Sigmoid colon (tissue), 7 donors: Measurements from ENCODE around the gene STK10. TPM values are rescaled to one million over a fixed set of nuclear protein-coding genes. Genes with fewer than 3 reads are reported as not detected.
"Not testable (repeated sequence)": the region's sequence is repeated elsewhere in the genome, so short reads cannot be mapped to it uniquely, and the experiment has no call there.

ENCODE experiments used
- DNase-seq: peaks from one replicate; pipeline ENCODE4 v3.0.0-alpha.2; 2019
- H3K27ac ChIP-seq, 4 donors: fragments of 200-600 bp; sonication (generic); one replicate each; pipeline ENCODE4 v1.5.1; 2016 to 2019; ENCODE audit warnings: mild to moderate bottlenecking in 1 of 4
- H3K27me3 ChIP-seq, 3 donors: fragments of 200-600 bp; sonication (generic); one replicate each; pipeline ENCODE4 v1.5.1; 2019; ENCODE audit warnings: mild to moderate bottlenecking in 1 of 3
- H3K36me3 ChIP-seq, 4 donors: fragments of 200-600 bp; sonication (generic); one replicate each; pipeline ENCODE4 v1.5.1; 2016 to 2019
- H3K4me1 ChIP-seq, 4 donors: fragments of 200-600 bp; sonication (generic); one replicate each; pipeline ENCODE4 v1.5.1; 2017 to 2019
- H3K4me3 ChIP-seq, 4 donors: fragments of 200-600 bp; sonication (generic); one replicate each; pipeline ENCODE4 v1.5.1; 2017 to 2019; ENCODE audit warnings: mild to moderate bottlenecking in 2 of 4, moderate library complexity in 1 of 4
- H3K9me3 ChIP-seq, 4 donors: fragments of 200-600 bp in 3 of 4; sonication (generic) in 3 of 4; one replicate each; pipeline versions ENCODE4 v1.5.1 to v1.6.1; 2013 to 2019
- EP300 ChIP-seq, 4 donors: sonication (generic); formaldehyde crosslinking; IDR thresholded peaks; one replicate each; pipeline ENCODE4 v1.6.1; 2017; ENCODE audit warnings: antibody characterized with exemption in 4 of 4
- POLR2A ChIP-seq, 2 donors: fragments of 450-650 bp; IDR thresholded peaks; one replicate each; pipeline ENCODE4 v1.6.1; 2016; ENCODE audit warnings: antibody characterized with exemption in 2 of 2, mild to moderate bottlenecking in 2 of 2, moderate library complexity in 2 of 2
- POLR2AphosphoS5 ChIP-seq, 4 donors: sonication (generic); formaldehyde crosslinking; IDR thresholded peaks; one replicate each; pipeline ENCODE4 v1.6.1; 2017; ENCODE audit warnings: antibody characterized with exemption in 4 of 4
- WGBS, 2 donors: extraction: QIAGEN DNeasy Blood & Tissue Kit; methylation state at CpG; one replicate each; pipeline ENCODE4 v1.1.7; 2013; 5-methylcytosine and 5-hydroxymethylcytosine counted together
- intact Hi-C: fragments of 100-400 bp; cut with DNase I; formaldehyde crosslinking; loops from one replicate; pipeline ENCODE4 v1.15.1; 2023
- polyA plus RNA-seq, 3 donors: library from polyadenylated mRNA; stranded (reverse); fragments of 200-250 nt; gene quantifications; one replicate each; pipeline ENCODE4 v1.2.3, GENCODE V29; 2013
- total RNA-seq, 4 donors: library from RNA; depleted of rRNA; stranded (reverse); fragments of >200 nt; gene quantifications; one replicate each; pipeline ENCODE4 v1.1.0, GENCODE V29; 2016
- TF ChIP-seq, protein P1 (sequence below), 4 experiments: fragments of 450-650 bp in 3 of 4; fragments of 200-600 bp in 1 of 4; IDR thresholded peaks; one replicate each; pipeline ENCODE4 v1.5.1; 2016 to 2019; ENCODE audit warnings: antibody characterized with exemption in 4 of 4, mild to moderate bottlenecking in 3 of 4, moderate library complexity in 2 of 4
- donor health status: healthy with polysubstance abuse.
- donor health status: Bipolar disorder and iron deficiency.
- donor health status: healthy.

STK10 gene
- total and polyA plus RNA-seq, 7 donors: 4.2 to 28.6 (median 12.5) TPM

DNA sequence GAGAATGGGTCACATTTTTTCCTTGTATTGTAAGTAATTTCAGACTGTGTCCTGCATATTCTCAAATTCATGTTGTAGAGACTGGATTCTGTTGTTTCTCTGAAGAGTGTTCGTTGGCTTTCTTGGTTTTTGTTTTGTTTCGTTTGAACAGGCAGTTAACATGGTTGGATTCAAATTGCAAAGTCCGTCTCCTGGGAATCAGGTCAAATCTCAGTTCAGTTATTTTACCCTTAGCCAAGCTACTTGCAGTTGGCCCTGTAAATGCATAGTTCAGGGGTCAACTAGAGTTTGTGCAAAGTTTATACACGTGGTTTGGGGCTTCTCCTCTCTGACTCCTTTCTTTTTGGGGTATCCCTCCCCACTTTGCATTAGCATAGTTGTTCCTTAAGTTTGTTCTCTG, 159.9 kb downstream of the STK10 start:
- Histone ChIP-seq H3K9me3 (no peaks in the 10 kb centered on the region), H3K27ac (no peak overlapping the region), H3K4me1 (no peaks in the 10 kb centered on the region), H3K36me3 (no peaks in the 10 kb centered on the region), H3K4me3 (no peak overlapping the region), H3K27me3 (no peaks in the 10 kb centered on the region)
- DNase-seq: no peak
- 67 to 69% methylated on average over 4 of the region's 4 CpGs for WGBS, 2 donors
- TF ChIP-seq POLR2A (IDR thresholded peaks at IDR 0.05) (no peak), EP300 (IDR thresholded peaks at IDR 0.05) (no peak), POLR2AphosphoS5 (IDR thresholded peaks at IDR 0.05) (no peak)
- TF ChIP-seq, protein P1, sequence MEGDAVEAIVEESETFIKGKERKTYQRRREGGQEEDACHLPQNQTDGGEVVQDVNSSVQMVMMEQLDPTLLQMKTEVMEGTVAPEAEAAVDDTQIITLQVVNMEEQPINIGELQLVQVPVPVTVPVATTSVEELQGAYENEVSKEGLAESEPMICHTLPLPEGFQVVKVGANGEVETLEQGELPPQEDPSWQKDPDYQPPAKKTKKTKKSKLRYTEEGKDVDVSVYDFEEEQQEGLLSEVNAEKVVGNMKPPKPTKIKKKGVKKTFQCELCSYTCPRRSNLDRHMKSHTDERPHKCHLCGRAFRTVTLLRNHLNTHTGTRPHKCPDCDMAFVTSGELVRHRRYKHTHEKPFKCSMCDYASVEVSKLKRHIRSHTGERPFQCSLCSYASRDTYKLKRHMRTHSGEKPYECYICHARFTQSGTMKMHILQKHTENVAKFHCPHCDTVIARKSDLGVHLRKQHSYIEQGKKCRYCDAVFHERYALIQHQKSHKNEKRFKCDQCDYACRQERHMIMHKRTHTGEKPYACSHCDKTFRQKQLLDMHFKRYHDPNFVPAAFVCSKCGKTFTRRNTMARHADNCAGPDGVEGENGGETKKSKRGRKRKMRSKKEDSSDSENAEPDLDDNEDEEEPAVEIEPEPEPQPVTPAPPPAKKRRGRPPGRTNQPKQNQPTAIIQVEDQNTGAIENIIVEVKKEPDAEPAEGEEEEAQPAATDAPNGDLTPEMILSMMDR (IDR thresholded peaks at IDR 0.05): no peak
- intact Hi-C loops: no loop called here

DNA sequence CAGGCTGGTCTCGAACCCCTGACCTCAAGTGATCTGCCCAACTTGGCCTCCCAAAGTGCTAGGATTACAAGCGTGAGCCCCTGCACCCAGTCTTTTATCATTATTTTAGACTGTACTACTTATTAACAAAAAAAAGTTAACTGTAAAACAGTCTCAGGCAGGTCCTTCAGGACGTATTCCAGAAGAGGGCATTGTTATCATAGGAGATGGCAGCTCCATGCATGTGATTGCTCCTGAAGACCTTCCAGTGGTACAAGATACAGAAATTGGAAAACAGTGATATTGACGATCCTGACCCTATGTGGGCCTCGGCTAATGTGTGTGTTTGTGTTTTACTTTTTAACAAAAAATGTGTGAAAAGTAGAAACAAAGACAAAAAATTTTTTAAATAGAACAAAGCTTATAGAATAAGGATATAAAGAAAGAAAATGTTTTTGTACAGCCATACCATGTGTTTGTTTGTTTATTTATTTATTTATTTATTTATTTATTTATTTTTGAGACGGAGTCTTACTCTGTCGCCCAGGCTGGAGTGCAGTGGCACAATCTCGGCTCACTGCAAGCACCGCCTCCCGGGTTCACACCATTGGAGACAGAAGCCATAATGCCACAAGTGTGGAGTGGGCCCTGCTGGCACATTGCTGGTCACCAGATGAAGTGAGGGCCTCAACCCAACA, 167.8 kb downstream of the STK10 start:
- H3K36me3 ChIP-seq, H3K4me3 ChIP-seq, DNase-seq, H3K27me3 ChIP-seq, intact Hi-C loops, H3K9me3 ChIP-seq, H3K4me1 ChIP-seq, H3K27ac ChIP-seq: not testable (repeated sequence)
- WGBS, 2 donors: 83 to 88% methylated on average over 10 of the region's 10 CpGs

DNA sequence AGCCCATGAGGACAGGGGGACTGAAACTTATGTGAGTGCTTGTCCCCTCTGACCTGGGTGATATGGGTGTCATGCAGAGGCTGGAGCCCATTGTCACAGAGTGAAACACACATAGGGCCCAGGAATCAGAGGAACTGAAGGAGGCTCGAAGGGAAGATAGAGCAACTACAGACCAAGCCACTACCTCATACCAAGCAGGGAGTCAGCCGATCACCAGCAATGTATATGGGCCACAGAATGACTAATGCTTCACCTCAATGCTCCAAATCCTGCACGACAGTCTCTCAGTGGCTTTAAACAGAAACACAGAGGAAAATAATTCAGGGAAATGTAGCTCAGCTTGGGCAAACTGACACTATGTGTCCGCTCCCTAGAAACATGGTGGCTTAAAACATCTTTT, 172.7 kb downstream of the STK10 start:
- Histone ChIP-seq H3K4me1 (no peaks in the 10 kb centered on the region), H3K27me3 (no peaks in the 10 kb centered on the region), H3K4me3 (no peak overlapping the region), H3K27ac (no peak overlapping the region), H3K9me3 (no peaks in the 10 kb centered on the region), H3K36me3 (no peaks in the 10 kb centered on the region)
- no peak for DNase-seq
- WGBS, 2 donors: 91 to 92% methylated on average over 4 of the region's 4 CpGs
- TF ChIP-seq EP300 (IDR thresholded peaks at IDR 0.05): no peak
- no peak for TF ChIP-seq POLR2A (IDR thresholded peaks at IDR 0.05)
- no peak for TF ChIP-seq POLR2AphosphoS5 (IDR thresholded peaks at IDR 0.05)
- TF ChIP-seq, protein P1 (IDR thresholded peaks at IDR 0.05): no peak
- intact Hi-C loops: no loop called here

DNA sequence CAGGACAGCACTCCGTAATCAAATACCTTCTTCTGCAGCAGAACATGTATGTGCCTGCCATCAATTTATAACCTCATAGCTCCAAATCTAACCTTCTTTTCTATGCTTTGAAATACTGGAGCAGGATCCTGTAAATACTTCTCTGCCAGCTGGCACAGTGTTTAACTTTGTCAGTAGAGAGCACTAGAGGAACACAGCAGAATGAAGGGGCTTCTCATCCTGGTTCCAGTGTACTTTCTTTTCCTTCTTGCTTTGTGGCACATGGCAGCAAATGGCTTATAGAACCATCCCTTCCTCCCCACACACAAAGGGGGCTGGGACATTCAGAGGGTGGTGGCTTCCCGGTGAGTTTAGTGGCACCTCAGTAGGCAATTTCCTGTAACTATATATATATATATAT, 177.7 kb downstream of the STK10 start:
- Histone ChIP-seq H3K27me3 (no peaks in the 10 kb centered on the region), H3K27ac (no peak overlapping the region), H3K4me1 (peaks cover 0 to 11% (median 8%) of the 10 kb centered on the region in 4 donors), H3K9me3 (no peaks in the 10 kb centered on the region), H3K4me3 (no peak overlapping the region), H3K36me3 (no peaks in the 10 kb centered on the region)
- intact Hi-C loops: no loop called here
- TF ChIP-seq EP300 (IDR thresholded peaks at IDR 0.05): no peak
- TF ChIP-seq, protein P1 (IDR thresholded peaks at IDR 0.05): no peak
- TF ChIP-seq POLR2A (IDR thresholded peaks at IDR 0.05): no peak
- TF ChIP-seq POLR2AphosphoS5 (IDR thresholded peaks at IDR 0.05): no peak
- WGBS, 2 donors: 61 to 64% methylated on average over 2 of the region's 2 CpGs
- DNase-seq: no peak

DNA sequence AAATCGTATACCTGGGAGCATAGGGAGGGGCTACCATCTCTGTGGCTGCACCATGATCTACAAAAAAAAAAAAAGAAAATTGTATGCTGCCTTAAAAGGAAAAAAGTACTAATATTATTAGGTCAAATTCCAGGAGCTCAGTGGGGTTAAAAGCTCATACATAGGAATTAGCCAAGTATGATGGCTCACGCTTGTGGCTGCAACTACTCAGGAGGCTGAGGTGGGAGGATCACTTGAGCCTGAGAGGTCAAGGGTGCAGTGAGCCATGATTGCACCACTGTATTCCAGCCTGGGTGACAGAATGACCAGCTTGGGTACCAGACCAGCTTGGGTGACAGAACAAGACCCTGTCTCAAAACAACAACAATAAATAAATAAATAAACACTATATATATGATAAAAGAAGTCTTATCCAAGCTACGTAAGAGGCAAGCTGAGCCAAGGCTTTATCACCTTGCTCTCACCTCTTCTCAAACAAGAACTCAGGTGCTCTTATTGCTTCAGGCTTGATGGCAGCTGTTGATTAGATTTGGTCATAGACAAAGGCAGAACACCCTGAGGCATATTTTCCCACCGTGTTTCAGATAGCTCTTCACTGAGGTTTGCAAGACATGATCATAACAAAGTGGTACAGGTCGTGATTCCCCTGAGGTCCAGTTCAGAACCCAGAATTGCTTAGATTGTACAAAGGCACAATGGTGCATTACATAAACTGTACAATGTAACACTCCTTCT, 178.3 kb downstream of the STK10 start:
- no peaks in the 10 kb centered on the region for H3K27me3 ChIP-seq
- no peak for DNase-seq
- H3K4me1 ChIP-seq: peaks cover 0 to 17% (median 13%) of the 10 kb centered on the region in 4 donors
- intact Hi-C loops: loop anchor here (5.0 to 10.0 kb wide), 2 partner anchors 273 to 595 kb away; partner anchors contain the start of genes FGF18 and UBTD2
- 81 to 86% methylated on average over 5 of the region's 5 CpGs for WGBS, 2 donors
- TF ChIP-seq EP300 (IDR thresholded peaks at IDR 0.05) (no peak), POLR2AphosphoS5 (IDR thresholded peaks at IDR 0.05) (no peak)
- TF ChIP-seq, protein P1 (IDR thresholded peaks at IDR 0.05): no peak
- H3K36me3 ChIP-seq: no peaks in the 10 kb centered on the region
- H3K27ac ChIP-seq: no peak overlapping the region
- no peak overlapping the region for H3K4me3 ChIP-seq
- H3K9me3 ChIP-seq: no peaks in the 10 kb centered on the region
